Adrenal gland (tissue), 5 donors: ENCODE results near the gene CPNE7.

ENCODE experiments used
- POLR2A ChIP-seq, 2 donors: fragments of 450-650 bp; IDR thresholded peaks; one replicate each; pipeline ENCODE4 v1.6.1; 2017; ENCODE audit warnings: antibody characterized with exemption in 2 of 2, mild to moderate bottlenecking in 2 of 2, moderate library complexity in 1 of 2
- TF ChIP-seq, protein P1 (sequence below), 6 experiments: fragments of 450-650 bp in 4 of 6; fragments of 200-600 bp in 2 of 6; sonication (generic) in 1 of 6; IDR thresholded peaks; 1 replicate in 5 of 6; 2 replicates in 1 of 6; pipeline versions ENCODE4 v1.5.1 to v1.8.0; 2016 to 2021; ENCODE audit warnings: antibody characterized with exemption in 6 of 6, mild to moderate bottlenecking in 2 of 6, moderate library complexity in 1 of 6
- donor health status: DM: no; HTN: no; CAD: no.

DNA sequence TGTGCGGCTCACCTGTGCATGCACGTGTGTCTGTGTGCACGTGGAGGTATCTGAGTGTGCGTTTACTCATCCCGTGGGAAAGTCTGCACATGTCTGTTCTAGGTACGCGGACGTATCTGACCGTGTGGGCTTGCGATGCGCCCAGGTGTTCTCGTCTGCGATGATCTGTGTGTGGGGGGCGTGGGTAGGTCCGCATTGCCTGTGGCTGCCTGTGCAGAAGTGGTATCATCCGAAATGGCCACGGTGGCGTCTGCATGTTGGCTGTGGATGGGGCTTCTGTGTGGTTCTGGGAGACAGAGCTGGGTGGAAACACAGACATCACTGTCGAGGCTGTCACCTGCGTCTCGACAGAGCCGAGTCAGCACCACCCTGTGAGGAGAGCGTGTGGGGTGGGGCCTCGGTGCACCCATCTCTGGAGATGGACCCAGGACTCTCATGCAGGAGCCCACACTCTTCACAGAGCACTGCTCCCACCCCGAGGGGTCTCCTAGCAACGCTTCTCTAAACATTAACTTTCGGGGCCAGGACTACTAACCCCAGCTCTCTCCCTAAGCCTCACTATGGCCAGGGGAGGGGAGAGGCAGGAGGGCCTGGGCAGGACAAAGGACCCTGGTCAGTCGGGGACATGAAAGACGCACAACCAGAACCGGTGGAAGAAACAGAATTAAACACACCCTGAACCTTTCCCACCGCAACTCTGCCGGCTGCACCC lies 46.3 kb downstream of the CPNE7 start:
- TF ChIP-seq, protein P1, sequence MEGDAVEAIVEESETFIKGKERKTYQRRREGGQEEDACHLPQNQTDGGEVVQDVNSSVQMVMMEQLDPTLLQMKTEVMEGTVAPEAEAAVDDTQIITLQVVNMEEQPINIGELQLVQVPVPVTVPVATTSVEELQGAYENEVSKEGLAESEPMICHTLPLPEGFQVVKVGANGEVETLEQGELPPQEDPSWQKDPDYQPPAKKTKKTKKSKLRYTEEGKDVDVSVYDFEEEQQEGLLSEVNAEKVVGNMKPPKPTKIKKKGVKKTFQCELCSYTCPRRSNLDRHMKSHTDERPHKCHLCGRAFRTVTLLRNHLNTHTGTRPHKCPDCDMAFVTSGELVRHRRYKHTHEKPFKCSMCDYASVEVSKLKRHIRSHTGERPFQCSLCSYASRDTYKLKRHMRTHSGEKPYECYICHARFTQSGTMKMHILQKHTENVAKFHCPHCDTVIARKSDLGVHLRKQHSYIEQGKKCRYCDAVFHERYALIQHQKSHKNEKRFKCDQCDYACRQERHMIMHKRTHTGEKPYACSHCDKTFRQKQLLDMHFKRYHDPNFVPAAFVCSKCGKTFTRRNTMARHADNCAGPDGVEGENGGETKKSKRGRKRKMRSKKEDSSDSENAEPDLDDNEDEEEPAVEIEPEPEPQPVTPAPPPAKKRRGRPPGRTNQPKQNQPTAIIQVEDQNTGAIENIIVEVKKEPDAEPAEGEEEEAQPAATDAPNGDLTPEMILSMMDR (IDR thresholded peaks at IDR 0.05): no peak
- TF ChIP-seq POLR2A (IDR thresholded peaks at IDR 0.05): no peak
